Skeletal muscle tissue (tissue), 4 donors: ENCODE measurements around the gene C4B. TPM values are rescaled to one million over a fixed set of nuclear protein-coding genes. Genes with fewer than 3 reads are reported as not detected.
"Not testable (repeated sequence)": the region's sequence is repeated elsewhere in the genome, so short reads cannot be mapped to it uniquely, and the experiment has no call there.

Source experiments
- H3K27ac ChIP-seq: one replicate; pipeline ENCODE4 v1.7.0; 2013; ENCODE audit warnings: mild to moderate bottlenecking, low read depth, low read length, inconsistent platforms
- H3K27me3 ChIP-seq, 3 donors: one replicate each; pipeline ENCODE4 v1.7.0; 2013; ENCODE audit warnings: low read length in 3 of 3; ENCODE audit not compliant: control insufficient read depth in 3 of 3, insufficient read depth in 3 of 3
- H3K36me3 ChIP-seq, 3 donors: one replicate each; pipeline ENCODE4 v1.7.0; 2013; ENCODE audit warnings: low read length in 3 of 3; ENCODE audit not compliant: control insufficient read depth in 3 of 3, insufficient read depth in 3 of 3
- H3K4me1 ChIP-seq, 3 donors: one replicate each; pipeline ENCODE4 v1.7.0; 2013; ENCODE audit warnings: low read length in 3 of 3, mild to moderate bottlenecking in 3 of 3; ENCODE audit not compliant: control insufficient read depth in 3 of 3, insufficient read depth in 3 of 3
- H3K4me3 ChIP-seq, 3 donors: one replicate each; pipeline ENCODE4 v1.7.0; 2013; ENCODE audit warnings: low read length in 3 of 3
- H3K9ac ChIP-seq, 3 donors: one replicate each; pipeline ENCODE4 v1.7.0; 2013; ENCODE audit warnings: low read length in 3 of 3, mild to moderate bottlenecking in 3 of 3, moderate library complexity in 2 of 3, low read depth in 1 of 3
- H3K9me3 ChIP-seq, 3 donors: one replicate each; pipeline ENCODE4 v1.7.0; 2013; ENCODE audit warnings: low read length in 3 of 3; ENCODE audit not compliant: control insufficient read depth in 3 of 3
- total RNA-seq: library from RNA; depleted of rRNA; stranded (reverse); fragments of >200 nt; gene quantifications from one replicate; pipeline ENCODE4 v1.2.3, GENCODE V29; 2014
- donor health status: Osteomylitis.

The C4B gene
- total RNA-seq, 1 donor from 2014 or later: 18.3 TPM

GRCh38 chr6:32050562-32050961 lies 36.0 kb downstream of the C4B start:
- Histone ChIP-seq H3K9ac (no peak overlapping the region), H3K36me3 (peaks cover 0 to 8% (median 6%) of the 10 kb centered on the region in 3 donors), H3K27me3 (no peaks in the 10 kb centered on the region), H3K27ac (no peak overlapping the region), H3K4me1 (peaks cover 20 to 22% (median 22%) of the 10 kb centered on the region in 3 donors), H3K9me3 (no peaks in the 10 kb centered on the region), H3K4me3 (no peak overlapping the region)

- H3K36me3 ChIP-seq: peaks cover 0 to 12% (median 6%) of the 10 kb centered on the region in 3 donors
- H3K9ac ChIP-seq, H3K4me1 ChIP-seq, H3K27ac ChIP-seq, H3K4me3 ChIP-seq, H3K27me3 ChIP-seq, H3K9me3 ChIP-seq: not testable (repeated sequence)
Observed at GRCh38 chr6:32052626-32053025, 38.0 kb downstream of the C4B start.

- H3K27ac ChIP-seq, H3K4me3 ChIP-seq, H3K9me3 ChIP-seq, H3K9ac ChIP-seq, H3K27me3 ChIP-seq, H3K4me1 ChIP-seq: not testable (repeated sequence)
- peaks cover 2 to 15% (median 6%) of the 10 kb centered on the region in 3 donors for H3K36me3 ChIP-seq
Observed at GRCh38 chr6:32053314-32053713, 38.7 kb downstream of the C4B start.

- H3K27ac ChIP-seq, H3K27me3 ChIP-seq, H3K9me3 ChIP-seq, H3K9ac ChIP-seq, H3K4me3 ChIP-seq, H3K4me1 ChIP-seq: not testable (repeated sequence)
- H3K36me3 ChIP-seq: peaks cover 2 to 13% (median 6%) of the 10 kb centered on the region in 3 donors
Observed at GRCh38 chr6:32055756-32056155, 41.2 kb downstream of the C4B start.

- no peak overlapping the region for H3K4me3 ChIP-seq
- no peaks in the 10 kb centered on the region for H3K9me3 ChIP-seq
- no peaks in the 10 kb centered on the region for H3K4me1 ChIP-seq
- no peak overlapping the region for H3K9ac ChIP-seq
- H3K27me3 ChIP-seq: no peaks in the 10 kb centered on the region
- H3K36me3 ChIP-seq: peaks cover 2 to 13% (median 6%) of the 10 kb centered on the region in 3 donors
- H3K27ac ChIP-seq: no peak overlapping the region
Observed at GRCh38 chr6:32056254-32056653, 41.7 kb downstream of the C4B start.

- Histone ChIP-seq H3K9me3 (no peaks in the 10 kb centered on the region), H3K4me3 (no peak overlapping the region), H3K4me1 (no peaks in the 10 kb centered on the region), H3K27ac (no peak overlapping the region), H3K36me3 (peaks cover 6 to 13% (median 7%) of the 10 kb centered on the region in 3 donors), H3K27me3 (no peaks in the 10 kb centered on the region), H3K9ac (no peak overlapping the region)
Observed at GRCh38 chr6:32057966-32058365, 43.4 kb downstream of the C4B start.

GRCh38 chr6:32058511-32058963 lies 43.9 kb downstream of the C4B start:
- no peak overlapping the region for H3K4me3 ChIP-seq
- no peak overlapping the region for H3K9ac ChIP-seq
- H3K4me1 ChIP-seq: no peaks in the 10 kb centered on the region
- no peak overlapping the region for H3K27ac ChIP-seq
- H3K36me3 ChIP-seq: peaks cover 6 to 15% (median 7%) of the 10 kb centered on the region in 3 donors
- H3K27me3 ChIP-seq: no peaks in the 10 kb centered on the region
- H3K9me3 ChIP-seq: no peaks in the 10 kb centered on the region

GRCh38 chr6:32060966-32061655 lies 46.5 kb downstream of the C4B start:
- Histone ChIP-seq H3K27ac (no peak overlapping the region), H3K36me3 (peaks cover 0 to 23% (median 7%) of the 10 kb centered on the region in 3 donors), H3K4me1 (no peaks in the 10 kb centered on the region), H3K4me3 (no peak overlapping the region), H3K9ac (no peak overlapping the region), H3K9me3 (no peaks in the 10 kb centered on the region), H3K27me3 (no peaks in the 10 kb centered on the region)

GRCh38 chr6:32064706-32065105 lies 50.1 kb downstream of the C4B start:
- Histone ChIP-seq H3K4me1 (no peaks in the 10 kb centered on the region), H3K36me3 (peaks cover 0 to 34% (median 11%) of the 10 kb centered on the region in 3 donors), H3K9ac (no peak overlapping the region), H3K9me3 (no peaks in the 10 kb centered on the region), H3K4me3 (no peak overlapping the region), H3K27me3 (no peaks in the 10 kb centered on the region), H3K27ac (no peak overlapping the region)

GRCh38 chr6:32067521-32067920 lies 52.9 kb downstream of the C4B start:
- peaks cover 0 to 36% (median 12%) of the 10 kb centered on the region in 3 donors for H3K36me3 ChIP-seq
- not testable (repeated sequence) for H3K9ac ChIP-seq, H3K27ac ChIP-seq, H3K27me3 ChIP-seq, H3K9me3 ChIP-seq, H3K4me3 ChIP-seq, H3K4me1 ChIP-seq
